Psoas muscle (tissue), 8 donors: ENCODE results near the gene GJB6. TPM values are rescaled to one million over a fixed set of nuclear protein-coding genes. Genes with fewer than 3 reads are reported as not detected.

Experiments used
- ATAC-seq, 4 donors: fragments of 200-7000 bp; cut with Tn5 transposase; one replicate each; pipeline ENCODE4 v1.9.1; 2020; ENCODE audit warnings: moderate library complexity in 3 of 4, mild to moderate bottlenecking in 2 of 4
- DNase-seq, 2 donors: peaks; one replicate each; pipeline ENCODE4 v3.0.0-alpha.2; 2020
- H3K27ac ChIP-seq: fragments of 200-600 bp; one replicate; pipeline ENCODE4 v1.8.0; 2022
- H3K27me3 ChIP-seq, 3 donors: fragments of 200-600 bp in 1 of 3; one replicate each; pipeline versions ENCODE4 v1.6.1 to v1.8.0; 2013 to 2022; ENCODE audit warnings: low read length in 2 of 3, mild to moderate bottlenecking in 2 of 3, moderate library complexity in 1 of 3; ENCODE audit not compliant: insufficient read depth in 3 of 3
- H3K36me3 ChIP-seq, 2 donors: fragments of 200-600 bp in 1 of 2; one replicate each; pipeline versions ENCODE4 v1.6.1 to v1.8.0; 2013 to 2022; ENCODE audit warnings: low read depth in 1 of 2, mild to moderate bottlenecking in 1 of 2, moderate library complexity in 1 of 2; ENCODE audit not compliant: insufficient read depth in 1 of 2
- H3K4me1 ChIP-seq: fragments of 200-600 bp; one replicate; pipeline ENCODE4 v1.8.0; 2022
- H3K4me3 ChIP-seq: fragments of 200-600 bp; one replicate; pipeline ENCODE4 v1.8.0; 2022; ENCODE audit warnings: mild to moderate bottlenecking
- H3K9me3 ChIP-seq: fragments of 200-600 bp; one replicate; pipeline ENCODE4 v1.8.0; 2022
- CTCF ChIP-seq: fragments of 200-600 bp; IDR thresholded peaks from one replicate; pipeline ENCODE4 v1.8.0; 2022; ENCODE audit warnings: antibody characterized with exemption
- WGBS, 3 donors: extraction: QIAGEN DNeasy Blood & Tissue Kit; methylation state at CpG; one replicate each; pipeline versions ENCODE4 v1.1.6 to v1.1.7; 2013; 5-methylcytosine and 5-hydroxymethylcytosine counted together
- intact Hi-C, 2 donors: fragments of 100-400 bp; cut with DNase I; formaldehyde crosslinking; loops; one replicate each; pipeline versions ENCODE4 v1.11.0 to v1.14.2; 2022
- polyA plus RNA-seq, 3 donors: library from polyadenylated mRNA; stranded (reverse); fragments of 200-250 nt; gene quantifications; one replicate each; pipeline ENCODE4 v1.2.3, GENCODE V29; 2013
- total RNA-seq, 4 donors: library from RNA; stranded (reverse); fragmentation: NEBNext Ultra II Directional in 2 of 4; extraction: Animal tissue kit (Norgen Biotek cat#: 25700) in 2 of 4; gene quantifications; one replicate each; pipeline versions ENCODE4 v1.2.1 to v1.2.4, GENCODE V29; 2021 to 2023
- donor health status: healthy with polysubstance abuse.
- donor health status: DM: no; HTN: no; CAD: no; lungs with moderate emphysema.
- donor health status: Bipolar disorder and iron deficiency.
- donor health status: healthy.
- donor health status: DM: yes; HTN: yes; CAD: no.
- donor health status: DM: no; HTN: no; CAD: no.
- donor health status: DM: no; HTN: no; CAD: no.
- donor health status: DM: yes; HTN: yes; CAD: no.

The GJB6 gene
- total and polyA plus RNA-seq, 7 donors, result 0.03 TPM; not detected in 6

- Histone ChIP-seq H3K27ac (no peak overlapping the region), H3K36me3 (no peaks in the 10 kb centered on the region), H3K4me1 (no peaks in the 10 kb centered on the region), H3K4me3 (no peak overlapping the region), H3K27me3 (peaks cover 0 to 22% (median 5%) of the 10 kb centered on the region in 3 donors), H3K9me3 (no peaks in the 10 kb centered on the region)
- WGBS, 3 donors, result 71 to 76% (median 73%) methylated on average over 6 of the region's 6 CpGs
- ATAC-seq (no peak), DNase-seq (no peak)
- intact Hi-C loops, result no loop called here
- TF ChIP-seq CTCF, result no peak
Measured at GRCh38 chr13:20221772-20222171, 10.3 kb downstream of the GJB6 start.

GRCh38 chr13:20219577-20219976 is 12.5 kb downstream of the GJB6 start:
- TF ChIP-seq CTCF, result no peak
- Histone ChIP-seq H3K27me3 (peaks cover 0 to 14% (median 5%) of the 10 kb centered on the region in 3 donors), H3K4me1 (no peaks in the 10 kb centered on the region), H3K4me3 (no peak overlapping the region), H3K9me3 (peaks cover 3% of the 10 kb centered on the region), H3K36me3 (no peaks in the 10 kb centered on the region), H3K27ac (no peak overlapping the region)
- DNase-seq (no peak), ATAC-seq (no peak)
- intact Hi-C loops, result no loop called here

DNA sequence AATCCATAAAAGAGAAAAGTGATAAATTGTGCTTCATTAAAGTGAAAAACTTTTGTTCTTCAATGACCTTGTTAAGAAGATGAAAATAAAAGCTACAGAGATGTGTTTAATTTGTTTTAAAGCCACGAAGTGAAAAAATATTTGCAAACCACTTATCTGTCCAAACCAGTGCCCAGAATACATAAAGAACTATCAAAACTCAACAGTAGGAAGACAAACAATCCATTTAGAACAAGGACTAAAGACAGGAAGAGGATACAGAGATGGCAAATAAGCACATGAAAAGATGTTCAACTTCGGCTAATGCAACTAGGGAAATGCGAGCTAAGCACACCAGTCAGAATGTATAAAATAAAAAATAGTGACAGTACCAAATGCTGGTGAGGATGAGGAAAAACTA is 15.0 kb downstream of the GJB6 start:
- no peak overlapping the region for H3K27ac ChIP-seq
- no peaks in the 10 kb centered on the region for H3K36me3 ChIP-seq
- H3K9me3 ChIP-seq, result peaks cover 9% of the 10 kb centered on the region
- intact Hi-C loops, result no loop called here
- no peaks in the 10 kb centered on the region for H3K4me1 ChIP-seq
- H3K4me3 ChIP-seq, result no peak overlapping the region
- WGBS, 3 donors, result 53 to 73% (median 71%) methylated on average over 3 of the region's 3 CpGs
- H3K27me3 ChIP-seq, result peaks cover 0 to 5% (median 4%) of the 10 kb centered on the region in 3 donors
- DNase-seq (no peak), ATAC-seq (no peak)
- TF ChIP-seq CTCF, result no peak

DNA sequence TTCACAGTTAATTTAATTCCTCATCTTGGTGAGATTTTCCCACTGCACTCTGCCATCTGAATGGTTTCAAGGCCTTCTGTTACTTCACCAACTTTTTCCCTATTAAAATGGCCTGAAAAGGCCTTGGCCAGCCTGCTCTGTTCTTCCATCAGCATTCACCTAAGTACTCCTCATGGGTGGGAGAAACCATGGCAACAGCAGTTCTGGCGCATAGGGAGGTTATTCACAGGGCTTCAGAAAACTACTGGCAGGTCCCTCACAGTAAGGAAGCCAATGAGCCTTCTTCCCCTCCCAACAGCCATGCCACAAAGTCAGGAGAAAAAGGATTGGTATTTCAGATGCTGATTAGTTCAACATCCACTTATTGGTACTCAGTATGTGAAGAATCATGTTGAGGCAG is 22.2 kb downstream of the GJB6 start:
- ATAC-seq (no peak), DNase-seq (no peak)
- Histone ChIP-seq H3K9me3 (peaks cover 6% of the 10 kb centered on the region), H3K27me3 (peaks cover 0 to 12% (median 0%) of the 10 kb centered on the region in 3 donors), H3K4me3 (no peak overlapping the region), H3K27ac (no peak overlapping the region), H3K4me1 (no peaks in the 10 kb centered on the region), H3K36me3 (no peaks in the 10 kb centered on the region)
- intact Hi-C loops, result no loop called here
- WGBS, 3 donors, result 48 to 80% (median 50%) methylated on average over 1 of the region's 1 CpG
- no peak for TF ChIP-seq CTCF

- no peak for ATAC-seq
- 70 to 74% (median 71%) methylated on average over 16 of the region's 16 CpGs for WGBS, 3 donors
- H3K27ac ChIP-seq, result no peak overlapping the region
- no peaks in the 10 kb centered on the region for H3K9me3 ChIP-seq
- no peaks in the 10 kb centered on the region for H3K36me3 ChIP-seq
- H3K4me1 ChIP-seq, result no peaks in the 10 kb centered on the region
- H3K27me3 ChIP-seq, result peaks cover 0 to 12% (median 0%) of the 10 kb centered on the region in 3 donors
- no peak overlapping the region for H3K4me3 ChIP-seq
- intact Hi-C loops, result no loop called here
- no peak for TF ChIP-seq CTCF
- no peak for DNase-seq
Measured at GRCh38 chr13:20206698-20207235, 25.4 kb downstream of the GJB6 start.
